Left cardiac atrium (tissue), 4 donors: Measurements from ENCODE around the gene DOCK1. TPM values are rescaled to one million over a fixed set of nuclear protein-coding genes. Genes with fewer than 3 reads are reported as not detected.

Experiments used
- ATAC-seq, 2 donors: fragments of 200-7000 bp; cut with Tn5 transposase; one replicate each; pipeline ENCODE4 v1.9.1; 2020; ENCODE audit warnings: mild to moderate bottlenecking in 2 of 2, moderate library complexity in 2 of 2
- DNase-seq: peaks from one replicate; pipeline ENCODE4 v3.0.0-alpha.2; 2020
- intact Hi-C, 2 donors: fragments of 100-400 bp; cut with DNase I; formaldehyde crosslinking; loops; one replicate each; pipeline versions ENCODE4 v1.14.1 to v1.15.1; 2022 to 2023
- total RNA-seq, 2 donors: library from RNA; stranded (reverse); fragmentation: NEBNext Ultra II Directional; extraction: Animal tissue kit (Norgen Biotek cat#: 25700); gene quantifications; one replicate each; pipeline ENCODE4 v1.2.1, GENCODE V29; 2021
- donor health status: DM: no; HTN: yes; CAD: no.
- donor health status: DM: no; HTN: yes; CAD: no; lungs with severe emphysema.
- donor health status: DM: yes; HTN: yes; CAD: no.
- donor health status: Dilated cardiomyopathy.

The DOCK1 gene
- total RNA-seq, 2 donors from 2014 or later, result 19.5 to 27.3 TPM

GRCh38 chr10:127018766-127019165, 113.5 kb downstream of the DOCK1 start:
- ATAC-seq, result no peak
- intact Hi-C loops, result no loop called here
- no peak for DNase-seq

GRCh38 chr10:127020260-127020659, 115.0 kb downstream of the DOCK1 start:
- no peak for ATAC-seq
- DNase-seq, result no peak
- intact Hi-C loops, result no loop called here

- ATAC-seq (no peak), DNase-seq (no peak)
- intact Hi-C loops, result no loop called here
These were observed 116.6 kb downstream of the DOCK1 start for GRCh38 chr10:127021801-127022200.

- DNase-seq (no peak), ATAC-seq (no peak)
- intact Hi-C loops, result no loop called here
These were observed 119.6 kb downstream of the DOCK1 start for GRCh38 chr10:127024685-127025435.

GRCh38 chr10:127027786-127028185, 122.6 kb downstream of the DOCK1 start:
- no peak for ATAC-seq
- intact Hi-C loops, result no loop called here

GRCh38 chr10:127028556-127028955, 123.3 kb downstream of the DOCK1 start:
- intact Hi-C loops, result no loop called here
- no peak for ATAC-seq

More at GRCh38 chr10:127027786-127028185, 122.6 kb downstream of the DOCK1 start:
- DNase-seq, result no peak

GRCh38 chr10:127029061-127029460, 123.8 kb downstream of the DOCK1 start:
- DNase-seq (no peak), ATAC-seq (no peak)
- intact Hi-C loops, result no loop called here

More at GRCh38 chr10:127028556-127028955, 123.3 kb downstream of the DOCK1 start:
- DNase-seq, result no peak

- DNase-seq (no peak), ATAC-seq (no peak)
- intact Hi-C loops, result no loop called here
These were observed 128.2 kb downstream of the DOCK1 start for GRCh38 chr10:127033216-127034033.

GRCh38 chr10:127034034-127034633, 128.9 kb downstream of the DOCK1 start:
- intact Hi-C loops, result no loop called here
- ATAC-seq (no peak), DNase-seq (no peak)

GRCh38 chr10:127034790-127035189, 129.6 kb downstream of the DOCK1 start:
- intact Hi-C loops, result no loop called here
- no peak for DNase-seq
- no peak for ATAC-seq

DNA sequence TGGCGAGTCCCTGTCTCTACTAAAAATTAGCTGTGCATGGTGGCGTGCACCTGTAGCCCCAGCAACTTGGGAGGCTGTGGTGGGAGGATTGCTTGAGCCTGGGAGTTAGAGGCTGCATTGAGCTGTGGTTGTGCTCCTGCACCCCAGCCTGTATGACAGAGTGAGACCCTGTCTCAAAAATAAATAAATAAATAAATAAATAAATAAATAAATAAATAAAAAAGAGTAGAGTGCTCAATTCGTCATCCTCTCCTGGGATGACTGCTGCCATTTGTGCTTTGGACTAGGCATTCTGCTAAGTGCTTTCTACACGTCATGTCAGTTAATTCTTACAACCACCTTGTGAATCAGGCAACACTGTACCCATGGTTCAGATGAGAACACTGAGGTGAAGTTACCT, 130.6 kb downstream of the DOCK1 start:
- ATAC-seq (no peak), DNase-seq (no peak)
- intact Hi-C loops, result no loop called here

DNA sequence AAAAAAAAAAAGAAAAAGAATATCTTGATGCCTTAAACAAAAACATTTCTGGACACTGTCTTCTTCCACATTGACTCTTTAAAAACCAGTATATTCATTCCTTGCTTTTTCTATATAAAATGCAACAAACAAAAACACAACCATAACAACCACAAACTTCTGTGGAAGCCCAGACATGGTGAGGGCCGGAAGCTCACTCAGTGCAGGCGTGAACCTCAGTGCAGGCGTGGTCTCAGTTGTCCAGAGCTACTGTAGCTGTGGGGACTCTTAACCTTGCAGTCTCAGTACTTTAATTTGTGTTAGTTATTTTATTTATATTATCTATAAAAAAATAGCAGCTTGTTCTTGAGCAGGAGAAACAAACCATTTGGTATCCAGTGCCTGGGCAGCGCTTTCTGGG, 131.8 kb downstream of the DOCK1 start:
- intact Hi-C loops, result no loop called here
- DNase-seq, result no peak
- no peak for ATAC-seq

DNA sequence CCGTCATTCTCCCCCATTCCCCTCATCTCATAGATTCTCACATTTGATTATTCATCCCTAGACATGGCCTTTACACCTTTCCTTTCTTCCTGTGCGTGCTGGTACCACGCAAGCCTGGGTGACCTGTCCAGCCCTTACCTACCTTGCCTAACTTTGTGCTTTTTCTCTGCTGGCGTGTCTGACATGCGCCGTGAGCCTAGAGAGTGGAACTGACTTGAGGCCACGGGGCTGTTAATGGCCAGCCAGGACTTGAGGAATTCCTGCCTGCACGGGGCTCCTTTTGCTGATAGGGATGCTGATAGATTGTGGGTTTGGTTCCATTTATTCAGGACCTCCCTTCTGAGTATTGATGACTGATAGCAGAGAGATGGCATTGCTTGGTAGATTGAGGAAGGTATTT, 134.2 kb downstream of the DOCK1 start:
- no peak for ATAC-seq
- DNase-seq, result no peak

GRCh38 chr10:127040756-127041155, 135.5 kb downstream of the DOCK1 start:
- intact Hi-C loops, result no loop called here
- no peak for ATAC-seq
- no peak for DNase-seq

More for the DNA sequence above, 134.2 kb downstream of the DOCK1 start:
- intact Hi-C loops, result no loop called here

DNA sequence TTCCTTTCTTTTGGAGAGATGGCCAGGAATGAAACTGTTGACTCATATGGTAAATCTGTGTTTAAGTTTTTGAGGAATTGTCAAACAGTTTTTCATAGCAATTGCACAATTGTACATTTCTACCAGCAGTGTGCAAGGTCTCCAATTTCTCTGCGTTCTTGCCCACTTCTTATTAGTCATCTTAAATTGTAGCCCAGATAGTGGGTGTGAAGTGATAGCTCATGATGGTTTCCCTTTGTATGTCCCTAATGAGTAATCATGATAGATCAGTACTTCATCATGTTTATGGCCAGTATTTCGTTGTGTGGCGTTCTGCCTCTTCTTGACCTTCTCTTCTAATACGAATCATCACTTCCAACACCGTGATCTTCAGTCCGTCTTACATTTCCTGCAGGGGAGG, 136.3 kb downstream of the DOCK1 start:
- DNase-seq, result no peak
- no peak for ATAC-seq
- intact Hi-C loops, result no loop called here

DNA sequence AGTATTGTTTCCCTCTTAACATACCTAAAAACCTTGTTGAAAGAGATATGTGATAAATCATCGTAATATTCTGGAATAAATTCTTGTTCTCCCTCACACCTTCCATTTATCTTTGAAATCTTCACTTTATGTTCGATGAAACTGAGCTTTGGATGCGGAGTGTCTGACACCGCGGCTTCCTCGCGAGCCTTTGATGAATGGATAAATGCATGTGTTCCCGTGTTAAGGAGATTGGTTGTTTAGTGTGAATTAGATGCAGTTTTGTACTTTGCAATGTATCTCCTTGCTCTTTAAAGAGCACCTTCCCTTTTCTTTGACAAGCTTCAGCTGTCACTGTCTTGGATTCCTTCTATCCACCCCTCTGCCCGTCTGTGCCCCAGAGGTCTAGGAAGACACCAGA, 138.1 kb downstream of the DOCK1 start:
- intact Hi-C loops, result no loop called here
- ATAC-seq, result no peak
- no peak for DNase-seq

DNA sequence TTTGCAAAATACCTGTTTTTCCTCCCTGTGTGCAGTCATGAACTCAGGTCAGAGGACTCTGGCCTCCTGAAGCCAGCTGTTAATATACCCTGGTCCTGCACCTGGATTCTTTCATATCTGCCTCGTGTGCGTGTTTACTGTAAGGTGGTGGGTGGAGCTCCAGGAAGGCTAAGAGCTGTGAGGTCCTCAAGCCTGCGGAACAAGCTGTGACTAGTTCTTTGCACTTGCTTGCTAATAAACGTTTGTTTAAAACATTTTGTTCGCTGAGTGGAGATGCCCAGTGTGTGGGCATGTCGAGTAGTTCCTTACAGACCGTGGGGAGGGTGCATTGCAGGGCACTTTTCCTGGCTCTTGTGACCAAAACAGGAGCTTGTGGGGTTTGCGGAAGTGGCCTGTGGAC, 139.0 kb downstream of the DOCK1 start:
- ATAC-seq (no peak), DNase-seq (no peak)
- intact Hi-C loops, result no loop called here

DNA sequence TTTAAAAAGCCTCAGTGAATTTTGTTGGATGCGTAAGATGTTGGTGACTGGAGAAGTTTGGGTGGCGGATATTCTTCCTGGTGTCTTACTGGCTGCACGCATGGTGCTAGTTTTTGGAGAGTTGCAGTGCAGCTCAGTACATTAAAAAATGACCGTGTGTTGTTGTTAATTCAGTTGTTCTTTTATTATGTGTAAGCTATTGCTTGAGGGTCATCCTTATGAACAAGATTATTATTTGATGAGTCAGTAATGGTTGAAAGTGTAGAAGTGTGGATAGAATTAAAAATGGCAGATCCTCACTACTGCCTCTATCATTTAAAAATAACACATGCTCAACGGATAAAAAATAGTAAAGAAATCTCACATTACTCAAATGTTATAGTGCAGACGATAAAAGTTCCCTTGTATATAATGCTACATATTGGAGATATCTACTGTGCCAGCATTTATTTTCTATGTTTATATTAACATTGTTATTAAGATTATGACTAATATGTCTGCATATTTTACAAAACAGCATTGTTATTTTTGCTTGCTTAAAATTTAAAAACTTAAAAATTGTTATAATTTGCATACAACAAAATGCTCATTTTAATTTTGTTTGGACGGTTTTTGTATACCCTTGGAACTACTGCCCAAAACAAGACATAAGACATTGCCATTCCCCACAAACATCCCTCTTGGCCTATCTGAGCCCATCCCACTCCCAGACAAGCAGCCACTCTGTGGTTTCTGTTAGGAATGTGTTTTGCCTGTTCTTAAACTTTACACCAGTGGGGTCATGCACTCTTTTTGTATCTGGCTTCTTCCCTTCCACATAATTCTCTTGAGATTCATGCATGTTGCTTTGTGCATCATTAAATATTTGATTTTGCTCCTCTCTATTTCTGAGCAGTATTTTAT, 142.0 kb downstream of the DOCK1 start:
- intact Hi-C loops, result no loop called here
- no peak for DNase-seq
- no peak for ATAC-seq

GRCh38 chr10:127047878-127048238, 142.6 kb downstream of the DOCK1 start:
- intact Hi-C loops, result no loop called here
- DNase-seq (no peak), ATAC-seq (no peak)
